ENCODE measurements around the gene SLC44A2.

DNA sequence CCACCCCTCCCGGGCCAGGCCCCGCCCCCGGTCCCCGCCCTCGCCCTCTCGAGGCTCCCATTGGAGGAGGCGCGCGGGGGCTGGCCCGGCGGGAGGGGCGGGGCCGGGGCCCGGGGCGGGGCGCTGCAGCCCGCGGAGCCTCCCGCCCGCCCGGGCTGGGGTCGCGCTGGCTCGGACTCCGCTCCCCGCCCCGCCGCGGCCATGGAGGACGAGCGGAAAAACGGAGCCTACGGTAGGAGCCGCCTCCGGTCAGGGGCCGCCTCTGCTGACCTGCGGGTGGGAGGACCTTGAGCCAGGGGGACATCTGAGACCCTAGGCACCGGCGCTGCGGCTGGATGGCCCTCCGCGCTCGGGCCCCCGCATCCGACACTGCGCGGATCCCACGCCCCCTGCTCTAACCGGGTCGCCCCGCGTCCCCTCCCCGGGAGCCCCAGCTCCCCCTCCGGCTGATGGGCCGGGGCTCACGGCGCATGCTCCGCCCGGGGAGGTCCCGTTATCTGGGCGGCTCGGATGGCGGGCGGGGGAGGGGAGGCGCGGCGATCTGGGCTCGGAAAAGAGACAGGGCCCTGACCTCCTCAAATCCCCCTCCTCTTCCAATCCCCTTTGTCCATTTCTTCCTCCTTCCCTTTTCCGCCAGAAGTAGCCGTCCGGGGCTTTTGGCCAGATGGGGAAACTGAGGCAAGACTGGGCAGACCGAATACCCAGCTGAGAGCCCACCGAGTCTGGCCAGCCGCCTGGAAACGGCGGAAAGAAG is 22.8 kb upstream of the SLC44A2 start:
- TF ChIP-seq, protein P1, sequence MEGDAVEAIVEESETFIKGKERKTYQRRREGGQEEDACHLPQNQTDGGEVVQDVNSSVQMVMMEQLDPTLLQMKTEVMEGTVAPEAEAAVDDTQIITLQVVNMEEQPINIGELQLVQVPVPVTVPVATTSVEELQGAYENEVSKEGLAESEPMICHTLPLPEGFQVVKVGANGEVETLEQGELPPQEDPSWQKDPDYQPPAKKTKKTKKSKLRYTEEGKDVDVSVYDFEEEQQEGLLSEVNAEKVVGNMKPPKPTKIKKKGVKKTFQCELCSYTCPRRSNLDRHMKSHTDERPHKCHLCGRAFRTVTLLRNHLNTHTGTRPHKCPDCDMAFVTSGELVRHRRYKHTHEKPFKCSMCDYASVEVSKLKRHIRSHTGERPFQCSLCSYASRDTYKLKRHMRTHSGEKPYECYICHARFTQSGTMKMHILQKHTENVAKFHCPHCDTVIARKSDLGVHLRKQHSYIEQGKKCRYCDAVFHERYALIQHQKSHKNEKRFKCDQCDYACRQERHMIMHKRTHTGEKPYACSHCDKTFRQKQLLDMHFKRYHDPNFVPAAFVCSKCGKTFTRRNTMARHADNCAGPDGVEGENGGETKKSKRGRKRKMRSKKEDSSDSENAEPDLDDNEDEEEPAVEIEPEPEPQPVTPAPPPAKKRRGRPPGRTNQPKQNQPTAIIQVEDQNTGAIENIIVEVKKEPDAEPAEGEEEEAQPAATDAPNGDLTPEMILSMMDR (IDR thresholded peaks at IDR 0.05; ENCODE audit: insufficient read depth, low read length, poor library complexity, severe bottlenecking), result no peak
- no peak for TF ChIP-seq EZH2phosphoT487 (conservative IDR thresholded peaks at IDR 0.05; ENCODE audit: low read length)

Measured in SU-DHL-6 (cell line).